ENCODE data around the gene CALML5.
"Not testable (repeated sequence)": the region's sequence is repeated elsewhere in the genome, so short reads cannot be mapped to it uniquely, and the experiment has no call there.

The CALML5 gene

GRCh38 chr10:5482016-5482415, 17.4 kb downstream of the CALML5 start:
- Histone ChIP-seq H3K4me1 (ENCODE audit: control insufficient read depth in 5 of 5, insufficient read depth in 5 of 5, low read length in 5 of 5) (peaks cover 0 to 22% (median 12%) of the 10 kb centered on the region in 5 donors), H3K4me3 (ENCODE audit: low read depth in 1 of 5, low read length in 5 of 5) (no peak overlapping the region), H3K27me3 (ENCODE audit: control insufficient read depth in 5 of 5, insufficient read depth in 4 of 5, low read length in 5 of 5) (peaks cover 0 to 4% (median 0%) of the 10 kb centered on the region in 5 donors), H3K36me3 (ENCODE audit: control insufficient read depth in 5 of 5, insufficient read depth in 5 of 5, low read length in 5 of 5) (no peaks in the 10 kb centered on the region), H3K9me3 (ENCODE audit: control insufficient read depth in 5 of 5, low read length in 5 of 5) (peaks cover 0 to 2% (median 0%) of the 10 kb centered on the region in 5 donors), H3K9ac (ENCODE audit: low read length in 5 of 5) (no peak overlapping the region), H3K27ac (ENCODE audit: low read depth, low read length) (no peak overlapping the region)

- H3K27ac ChIP-seq (ENCODE audit: low read depth, low read length) = no peak overlapping the region
- H3K4me1 ChIP-seq (ENCODE audit: control insufficient read depth in 5 of 5, insufficient read depth in 5 of 5, low read length in 5 of 5) = peaks cover 0 to 13% (median 3%) of the 10 kb centered on the region in 5 donors
- no peak overlapping the region for H3K9ac ChIP-seq (ENCODE audit: low read length in 5 of 5)
- peaks cover 0 to 4% (median 0%) of the 10 kb centered on the region in 5 donors for H3K27me3 ChIP-seq (ENCODE audit: control insufficient read depth in 5 of 5, insufficient read depth in 4 of 5, low read length in 5 of 5)
- no peaks in the 10 kb centered on the region for H3K36me3 ChIP-seq (ENCODE audit: control insufficient read depth in 5 of 5, insufficient read depth in 5 of 5, low read length in 5 of 5)
- H3K9me3 ChIP-seq (ENCODE audit: control insufficient read depth in 5 of 5, low read length in 5 of 5) = peaks cover 0 to 2% (median 0%) of the 10 kb centered on the region in 5 donors
- H3K4me3 ChIP-seq (ENCODE audit: low read depth in 1 of 5, low read length in 5 of 5) = no peak overlapping the region
Observed at GRCh38 chr10:5481121-5481520, 18.2 kb downstream of the CALML5 start.

GRCh38 chr10:5480162-5480941, 19.0 kb downstream of the CALML5 start:
- Histone ChIP-seq H3K4me3 (ENCODE audit: low read depth in 1 of 5, low read length in 5 of 5) (no peak overlapping the region), H3K9ac (ENCODE audit: low read length in 5 of 5) (no peak overlapping the region), H3K27ac (ENCODE audit: low read depth, low read length) (no peak overlapping the region), H3K4me1 (ENCODE audit: control insufficient read depth in 5 of 5, insufficient read depth in 5 of 5, low read length in 5 of 5) (peaks cover 0 to 6% (median 0%) of the 10 kb centered on the region in 5 donors), H3K36me3 (ENCODE audit: control insufficient read depth in 5 of 5, insufficient read depth in 5 of 5, low read length in 5 of 5) (no peaks in the 10 kb centered on the region), H3K27me3 (ENCODE audit: control insufficient read depth in 5 of 5, insufficient read depth in 4 of 5, low read length in 5 of 5) (peaks cover 0 to 4% (median 0%) of the 10 kb centered on the region in 5 donors), H3K9me3 (ENCODE audit: control insufficient read depth in 5 of 5, low read length in 5 of 5) (peaks cover 0 to 2% (median 0%) of the 10 kb centered on the region in 5 donors)

- Histone ChIP-seq H3K9ac (ENCODE audit: low read length in 5 of 5) (no peak overlapping the region), H3K4me1 (ENCODE audit: control insufficient read depth in 5 of 5, insufficient read depth in 5 of 5, low read length in 5 of 5) (peaks cover 0 to 3% (median 0%) of the 10 kb centered on the region in 5 donors), H3K27me3 (ENCODE audit: control insufficient read depth in 5 of 5, insufficient read depth in 4 of 5, low read length in 5 of 5) (no peaks in the 10 kb centered on the region), H3K4me3 (ENCODE audit: low read depth in 1 of 5, low read length in 5 of 5) (no peak overlapping the region), H3K36me3 (ENCODE audit: control insufficient read depth in 5 of 5, insufficient read depth in 5 of 5, low read length in 5 of 5) (no peaks in the 10 kb centered on the region), H3K9me3 (ENCODE audit: control insufficient read depth in 5 of 5, low read length in 5 of 5) (peaks cover 0 to 2% (median 0%) of the 10 kb centered on the region in 5 donors), H3K27ac (ENCODE audit: low read depth, low read length) (no peak overlapping the region)
Observed at GRCh38 chr10:5479481-5480161, 19.7 kb downstream of the CALML5 start.

GRCh38 chr10:5478694-5479305, 20.6 kb downstream of the CALML5 start:
- Histone ChIP-seq H3K27ac (ENCODE audit: low read depth, low read length) (no peak overlapping the region), H3K36me3 (ENCODE audit: control insufficient read depth in 5 of 5, insufficient read depth in 5 of 5, low read length in 5 of 5) (no peaks in the 10 kb centered on the region), H3K27me3 (ENCODE audit: control insufficient read depth in 5 of 5, insufficient read depth in 4 of 5, low read length in 5 of 5) (no peaks in the 10 kb centered on the region), H3K4me3 (ENCODE audit: low read depth in 1 of 5, low read length in 5 of 5) (no peak overlapping the region), H3K4me1 (ENCODE audit: control insufficient read depth in 5 of 5, insufficient read depth in 5 of 5, low read length in 5 of 5) (peaks cover 0 to 3% (median 0%) of the 10 kb centered on the region in 5 donors), H3K9ac (ENCODE audit: low read length in 5 of 5) (no peak overlapping the region), H3K9me3 (ENCODE audit: control insufficient read depth in 5 of 5, low read length in 5 of 5) (no peaks in the 10 kb centered on the region)

- H3K9me3 ChIP-seq (ENCODE audit: control insufficient read depth in 5 of 5, low read length in 5 of 5) = no peaks in the 10 kb centered on the region
- no peak overlapping the region for H3K27ac ChIP-seq (ENCODE audit: low read depth, low read length)
Observed at GRCh38 chr10:5477948-5478693, 21.2 kb downstream of the CALML5 start.

GRCh38 chr10:5476918-5477525, 22.3 kb downstream of the CALML5 start:
- H3K27me3 ChIP-seq (ENCODE audit: control insufficient read depth in 5 of 5, insufficient read depth in 4 of 5, low read length in 5 of 5) = no peaks in the 10 kb centered on the region
- H3K4me3 ChIP-seq (ENCODE audit: low read depth in 1 of 5, low read length in 5 of 5) = no peak overlapping the region
- H3K9me3 ChIP-seq (ENCODE audit: control insufficient read depth in 5 of 5, low read length in 5 of 5) = no peaks in the 10 kb centered on the region
- H3K27ac ChIP-seq (ENCODE audit: low read depth, low read length) = no peak overlapping the region
- no peak overlapping the region for H3K9ac ChIP-seq (ENCODE audit: low read length in 5 of 5)
- H3K4me1 ChIP-seq (ENCODE audit: control insufficient read depth in 5 of 5, insufficient read depth in 5 of 5, low read length in 5 of 5) = peaks cover 0 to 3% (median 0%) of the 10 kb centered on the region in 5 donors
- no peaks in the 10 kb centered on the region for H3K36me3 ChIP-seq (ENCODE audit: control insufficient read depth in 5 of 5, insufficient read depth in 5 of 5, low read length in 5 of 5)

More at GRCh38 chr10:5477948-5478693, 21.2 kb downstream of the CALML5 start:
- Histone ChIP-seq H3K4me3 (ENCODE audit: low read depth in 1 of 5, low read length in 5 of 5) (no peak overlapping the region), H3K27me3 (ENCODE audit: control insufficient read depth in 5 of 5, insufficient read depth in 4 of 5, low read length in 5 of 5) (no peaks in the 10 kb centered on the region), H3K9ac (ENCODE audit: low read length in 5 of 5) (no peak overlapping the region), H3K4me1 (ENCODE audit: control insufficient read depth in 5 of 5, insufficient read depth in 5 of 5, low read length in 5 of 5) (peaks cover 0 to 3% (median 0%) of the 10 kb centered on the region in 5 donors), H3K36me3 (ENCODE audit: control insufficient read depth in 5 of 5, insufficient read depth in 5 of 5, low read length in 5 of 5) (no peaks in the 10 kb centered on the region)

- H3K4me3 ChIP-seq (ENCODE audit: low read depth in 1 of 5, low read length in 5 of 5); H3K27me3 ChIP-seq (ENCODE audit: control insufficient read depth in 5 of 5, insufficient read depth in 4 of 5, low read length in 5 of 5); H3K9me3 ChIP-seq (ENCODE audit: control insufficient read depth in 5 of 5, low read length in 5 of 5); H3K27ac ChIP-seq (ENCODE audit: low read depth, low read length); H3K36me3 ChIP-seq (ENCODE audit: control insufficient read depth in 5 of 5, insufficient read depth in 5 of 5, low read length in 5 of 5); H3K9ac ChIP-seq (ENCODE audit: low read length in 5 of 5); H3K4me1 ChIP-seq (ENCODE audit: control insufficient read depth in 5 of 5, insufficient read depth in 5 of 5, low read length in 5 of 5): not testable (repeated sequence)
Observed at GRCh38 chr10:5475974-5476807, 23.2 kb downstream of the CALML5 start.

GRCh38 chr10:5475088-5475487, 24.3 kb downstream of the CALML5 start:
- H3K36me3 ChIP-seq (ENCODE audit: control insufficient read depth in 5 of 5, insufficient read depth in 5 of 5, low read length in 5 of 5); H3K4me1 ChIP-seq (ENCODE audit: control insufficient read depth in 5 of 5, insufficient read depth in 5 of 5, low read length in 5 of 5); H3K27me3 ChIP-seq (ENCODE audit: control insufficient read depth in 5 of 5, insufficient read depth in 4 of 5, low read length in 5 of 5); H3K9me3 ChIP-seq (ENCODE audit: control insufficient read depth in 5 of 5, low read length in 5 of 5); H3K27ac ChIP-seq (ENCODE audit: low read depth, low read length); H3K4me3 ChIP-seq (ENCODE audit: low read depth in 1 of 5, low read length in 5 of 5); H3K9ac ChIP-seq (ENCODE audit: low read length in 5 of 5): not testable (repeated sequence)
